ENCODE data around the gene USP36.

Gene USP36

GRCh38 chr17:78812855-78813254 lies 27.8 kb downstream of the USP36 start:
- intact Hi-C loops (cut with DNase I; ENCODE audit: low total_unique reads), result no loop called here
- H3K36me3 ChIP-seq, result peaks cover 88 to 100% (median 96%) of the 10 kb centered on the region in 3 donors
- TF ChIP-seq CTCF (IDR thresholded peaks at IDR 0.05), result no peak
- H3K9me3 ChIP-seq, result no peaks in the 10 kb centered on the region
- peaks cover 0 to 6% (median 1%) of the 10 kb centered on the region in 4 donors for H3K4me1 ChIP-seq
- DNase-seq, result peak in 1 of 2 donors; percentile 43
- H3K4me3 ChIP-seq, result no peak overlapping the region
- H3K27ac ChIP-seq, result peak overlapping the region; percentile 18 to 20
- no peaks in the 10 kb centered on the region for H3K27me3 ChIP-seq

GRCh38 chr17:78808163-78808562 lies 32.5 kb downstream of the USP36 start:
- TF ChIP-seq CTCF (IDR thresholded peaks at IDR 0.05), result no peak
- peaks cover 0 to 3% (median under 1%) of the 10 kb centered on the region in 4 donors for H3K4me1 ChIP-seq
- DNase-seq, result no peak
- H3K27ac ChIP-seq, result no peak overlapping the region
- H3K9me3 ChIP-seq, result no peaks in the 10 kb centered on the region
- no peaks in the 10 kb centered on the region for H3K27me3 ChIP-seq
- intact Hi-C loops (cut with DNase I; ENCODE audit: low total_unique reads), result no loop called here
- H3K4me3 ChIP-seq, result no peak overlapping the region
- H3K36me3 ChIP-seq, result peaks cover 86 to 96% (median 87%) of the 10 kb centered on the region in 3 donors

GRCh38 chr17:78806451-78806850 lies 34.2 kb downstream of the USP36 start:
- intact Hi-C loops (cut with DNase I; ENCODE audit: low total_unique reads), result no loop called here
- Histone ChIP-seq H3K4me1 (no peaks in the 10 kb centered on the region), H3K27me3 (no peaks in the 10 kb centered on the region), H3K4me3 (no peak overlapping the region), H3K36me3 (peaks cover 84 to 96% (median 88%) of the 10 kb centered on the region in 3 donors), H3K27ac (no peak overlapping the region), H3K9me3 (no peaks in the 10 kb centered on the region)
- TF ChIP-seq CTCF (IDR thresholded peaks at IDR 0.05), result no peak
- DNase-seq, result peak in 1 of 2 donors; percentile 46

GRCh38 chr17:78805301-78805700 lies 35.3 kb downstream of the USP36 start:
- intact Hi-C loops (cut with DNase I; ENCODE audit: low total_unique reads), result no loop called here
- Histone ChIP-seq H3K27ac (no peak overlapping the region), H3K36me3 (peaks cover 72 to 90% (median 85%) of the 10 kb centered on the region in 3 donors), H3K9me3 (no peaks in the 10 kb centered on the region), H3K4me1 (no peaks in the 10 kb centered on the region), H3K4me3 (no peak overlapping the region), H3K27me3 (no peaks in the 10 kb centered on the region)
- no peak for TF ChIP-seq CTCF (IDR thresholded peaks at IDR 0.05)
- DNase-seq, result no peak

- Histone ChIP-seq H3K4me3 (no peak overlapping the region), H3K36me3 (peaks cover 68 to 85% (median 79%) of the 10 kb centered on the region in 3 donors), H3K4me1 (no peaks in the 10 kb centered on the region), H3K9me3 (no peaks in the 10 kb centered on the region), H3K27me3 (no peaks in the 10 kb centered on the region), H3K27ac (no peak overlapping the region)
- intact Hi-C loops (cut with DNase I; ENCODE audit: low total_unique reads), result no loop called here
- no peak for DNase-seq
- TF ChIP-seq CTCF (IDR thresholded peaks at IDR 0.05), result no peak
Observed at GRCh38 chr17:78804777-78805176, 35.8 kb downstream of the USP36 start.

Data from tibial artery (tissue), 4 donors.